ENCODE results near the gene RPS6KA3.

DNA sequence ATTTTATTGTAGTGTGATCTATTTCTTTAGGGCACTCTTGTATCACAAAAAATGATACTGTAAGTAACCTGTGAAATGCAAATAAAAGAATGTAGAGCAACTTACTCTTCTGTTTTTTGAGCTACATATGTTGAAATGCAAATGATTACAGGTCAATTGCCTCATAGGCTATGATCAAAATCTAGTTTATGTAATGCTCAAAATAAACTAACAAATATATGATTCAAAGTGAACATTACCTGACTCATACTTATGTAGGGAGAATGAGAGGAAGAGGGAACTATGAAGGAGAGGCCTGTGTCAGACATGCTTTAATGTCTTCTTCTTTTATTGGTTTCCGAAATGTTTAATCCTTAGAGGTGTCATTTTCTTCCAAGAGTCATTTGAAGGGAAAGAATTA is 5.0 kb upstream of the RPS6KA3 start:
- TF ChIP-seq, protein P1, sequence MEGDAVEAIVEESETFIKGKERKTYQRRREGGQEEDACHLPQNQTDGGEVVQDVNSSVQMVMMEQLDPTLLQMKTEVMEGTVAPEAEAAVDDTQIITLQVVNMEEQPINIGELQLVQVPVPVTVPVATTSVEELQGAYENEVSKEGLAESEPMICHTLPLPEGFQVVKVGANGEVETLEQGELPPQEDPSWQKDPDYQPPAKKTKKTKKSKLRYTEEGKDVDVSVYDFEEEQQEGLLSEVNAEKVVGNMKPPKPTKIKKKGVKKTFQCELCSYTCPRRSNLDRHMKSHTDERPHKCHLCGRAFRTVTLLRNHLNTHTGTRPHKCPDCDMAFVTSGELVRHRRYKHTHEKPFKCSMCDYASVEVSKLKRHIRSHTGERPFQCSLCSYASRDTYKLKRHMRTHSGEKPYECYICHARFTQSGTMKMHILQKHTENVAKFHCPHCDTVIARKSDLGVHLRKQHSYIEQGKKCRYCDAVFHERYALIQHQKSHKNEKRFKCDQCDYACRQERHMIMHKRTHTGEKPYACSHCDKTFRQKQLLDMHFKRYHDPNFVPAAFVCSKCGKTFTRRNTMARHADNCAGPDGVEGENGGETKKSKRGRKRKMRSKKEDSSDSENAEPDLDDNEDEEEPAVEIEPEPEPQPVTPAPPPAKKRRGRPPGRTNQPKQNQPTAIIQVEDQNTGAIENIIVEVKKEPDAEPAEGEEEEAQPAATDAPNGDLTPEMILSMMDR (IDR thresholded peaks at IDR 0.05): no peak
- TF ChIP-seq POLR2AphosphoS5 (IDR thresholded peaks at IDR 0.05; ENCODE audit: insufficient read depth in 1 of 2, low read depth in 1 of 2): no peak
